MG63 (cell line): ENCODE data around the gene TMEM88. TPM values are rescaled to one million over a fixed set of nuclear protein-coding genes. Genes with fewer than 3 reads are reported as not detected.
A peak's percentile ranks its signal among the peaks of the same experiment; 100 is the strongest.

Source experiments
- DNase-seq: peaks from one replicate; pipeline ENCODE4 v3.0.0-alpha.2; 2020
- H3K27me3 ChIP-seq: fragments of 250-450 bp; sonication (Bioruptor Pico); 2 replicates; pipeline ENCODE4 v1.5.1; 2020; ENCODE audit warnings: mild to moderate bottlenecking, moderate library complexity
- H3K36me3 ChIP-seq: fragments of 250-450 bp; sonication (Bioruptor Pico); 2 replicates; pipeline ENCODE4 v1.5.1; 2020; ENCODE audit warnings: mild to moderate bottlenecking, moderate library complexity
- H3K4me3 ChIP-seq: fragments of 250-450 bp; sonication (Bioruptor Pico); 2 replicates; pipeline ENCODE4 v1.5.1; 2020; ENCODE audit warnings: mild to moderate bottlenecking, moderate library complexity
- H3K9me3 ChIP-seq: fragments of 250-450 bp; sonication (Bioruptor Pico); 2 replicates; pipeline ENCODE4 v1.5.1; 2020; ENCODE audit warnings: mild to moderate bottlenecking, moderate library complexity
- total RNA-seq: library from RNA; depleted of rRNA; stranded (reverse); fragments of >200 nt; shearing (Covaris generic); gene quantifications from 2 replicates; pipeline ENCODE4 v1.2.3, GENCODE V29; 2014; ENCODE audit warnings: low replicate concordance

Gene TMEM88
- total RNA-seq, 1 experiment from 2014 or later: not detected

- Histone ChIP-seq H3K27me3 (no peaks in the 10 kb centered on the region), H3K4me3 (no peak overlapping the region), H3K9me3 (no peaks in the 10 kb centered on the region), H3K36me3 (no peaks in the 10 kb centered on the region)
- peak; percentile 75 for DNase-seq
Observed at GRCh38 chr17:7825206-7825990, 29.5 kb upstream of the TMEM88 start.

GRCh38 chr17:7830616-7831015, 24.2 kb upstream of the TMEM88 start:
- H3K4me3 ChIP-seq: no peak overlapping the region
- no peak for DNase-seq
- peaks cover 2% of the 10 kb centered on the region; the same call in 1 of the 2 replicates for H3K27me3 ChIP-seq
- H3K36me3 ChIP-seq: no peaks in the 10 kb centered on the region
- H3K9me3 ChIP-seq: no peaks in the 10 kb centered on the region

- H3K36me3 ChIP-seq: no peaks in the 10 kb centered on the region
- H3K27me3 ChIP-seq: peaks cover 2% of the 10 kb centered on the region; the same call in 1 of the 2 replicates
- H3K4me3 ChIP-seq: no peak overlapping the region
- no peak for DNase-seq
- no peaks in the 10 kb centered on the region for H3K9me3 ChIP-seq
Observed at GRCh38 chr17:7831233-7831632, 23.6 kb upstream of the TMEM88 start.

- H3K27me3 ChIP-seq: peaks cover 2% of the 10 kb centered on the region; the same call in 1 of the 2 replicates
- no peak for DNase-seq
- no peak overlapping the region for H3K4me3 ChIP-seq
- H3K9me3 ChIP-seq: no peaks in the 10 kb centered on the region
- H3K36me3 ChIP-seq: no peaks in the 10 kb centered on the region
Observed at GRCh38 chr17:7832431-7832830, 22.4 kb upstream of the TMEM88 start.

GRCh38 chr17:7833011-7833794, 21.7 kb upstream of the TMEM88 start:
- no peaks in the 10 kb centered on the region for H3K36me3 ChIP-seq
- H3K27me3 ChIP-seq: peaks cover 2% of the 10 kb centered on the region; the same call in 1 of the 2 replicates
- H3K9me3 ChIP-seq: no peaks in the 10 kb centered on the region
- peak overlapping the region; percentile 93 for H3K4me3 ChIP-seq
- no peak for DNase-seq

- H3K4me3 ChIP-seq: peak within 1 kb of the TSS; percentile 93
- peak; percentile 90 for DNase-seq
Observed at GRCh38 chr17:7833795-7834541, 20.9 kb upstream of the TMEM88 start, which contains the start of gene KDM6B. TSS of gene KDM6B (plus strand) at chr17:7834217. CDS start at chr17:7845555, 11,338 bp downstream.

GRCh38 chr17:7834542-7834956, 20.3 kb upstream of the TMEM88 start:
- DNase-seq: peak; percentile 73

More at GRCh38 chr17:7833795-7834541, 20.9 kb upstream of the TMEM88 start, which contains the start of gene KDM6B:
- H3K9me3 ChIP-seq: no peaks in the 10 kb centered on the region
- H3K36me3 ChIP-seq: no peaks in the 10 kb centered on the region
- peaks cover 2% of the 10 kb centered on the region; the same call in 1 of the 2 replicates for H3K27me3 ChIP-seq

GRCh38 chr17:7834957-7835813, 19.7 kb upstream of the TMEM88 start:
- peaks cover 2% of the 10 kb centered on the region; the same call in 1 of the 2 replicates for H3K27me3 ChIP-seq
- peak overlapping the region; percentile 93 for H3K4me3 ChIP-seq
- peak; percentile 100 for DNase-seq
- H3K36me3 ChIP-seq: no peaks in the 10 kb centered on the region
- H3K9me3 ChIP-seq: no peaks in the 10 kb centered on the region

More at GRCh38 chr17:7834542-7834956, 20.3 kb upstream of the TMEM88 start:
- H3K36me3 ChIP-seq: no peaks in the 10 kb centered on the region
- no peaks in the 10 kb centered on the region for H3K9me3 ChIP-seq
- peak overlapping the region; percentile 93 for H3K4me3 ChIP-seq
- H3K27me3 ChIP-seq: peaks cover 2% of the 10 kb centered on the region; the same call in 1 of the 2 replicates

- Histone ChIP-seq H3K27me3 (peaks cover 2% of the 10 kb centered on the region; the same call in 1 of the 2 replicates), H3K4me3 (peak overlapping the region; percentile 93), H3K36me3 (peaks cover 6% of the 10 kb centered on the region), H3K9me3 (no peaks in the 10 kb centered on the region)
- DNase-seq: no peak
Observed at GRCh38 chr17:7835814-7836595, 18.9 kb upstream of the TMEM88 start.

GRCh38 chr17:7836596-7837407, 18.1 kb upstream of the TMEM88 start:
- H3K4me3 ChIP-seq: peak overlapping the region; percentile 93
- no peaks in the 10 kb centered on the region for H3K9me3 ChIP-seq
- H3K36me3 ChIP-seq: peaks cover 10% of the 10 kb centered on the region
- H3K27me3 ChIP-seq: peaks cover 2% of the 10 kb centered on the region; the same call in 1 of the 2 replicates
- peak; percentile 97 for DNase-seq

- no peaks in the 10 kb centered on the region for H3K9me3 ChIP-seq
- no peak for DNase-seq
- peaks cover 10% of the 10 kb centered on the region for H3K36me3 ChIP-seq
- H3K27me3 ChIP-seq: no peaks in the 10 kb centered on the region
- H3K4me3 ChIP-seq: peak overlapping the region; percentile 93
Observed at GRCh38 chr17:7837408-7838088, 17.3 kb upstream of the TMEM88 start.

GRCh38 chr17:7838090-7839075, 16.5 kb upstream of the TMEM88 start:
- Histone ChIP-seq H3K36me3 (peaks cover 10% of the 10 kb centered on the region), H3K4me3 (peak overlapping the region; percentile 27), H3K9me3 (no peaks in the 10 kb centered on the region), H3K27me3 (no peaks in the 10 kb centered on the region)
- DNase-seq: peak; percentile 70
